H1 (cell line): ENCODE data around the gene MAGI2. TPM values are rescaled to one million over a fixed set of nuclear protein-coding genes. Genes with fewer than 3 reads are reported as not detected.

Experiments
- CTCF ChIA-PET: fragments of 300-600 bp; sonication (Branson Sonifier 250); formaldehyde crosslinking; loops from one replicate; lab custom pipeline; 2021; ENCODE audit not compliant: partially characterized antibody; lab: Charles Lee
- POLR2A ChIA-PET: fragments of 300-600 bp; sonication (Branson Sonifier 250); formaldehyde crosslinking; loops from one replicate; lab custom pipeline; 2021; ENCODE audit warnings: inconsistent platforms; ENCODE audit not compliant: partially characterized antibody; lab: Charles Lee
- DNase-seq, 2 experiments: peaks; one replicate each; pipeline versions ENCODE4 v3.0.0 to v3.0.0-alpha.2; 2010 to 2022; ENCODE audit warnings: low spot score in 2 of 2, low read depth in 1 of 2, mixed read lengths in 1 of 2
- FAIRE-seq: peaks from 2 replicates; lab custom pipeline; 2011; peaks lifted over from hg19 to GRCh38; lab: Jason Lieb, UNC
- H2AFZ ChIP-seq: 2 replicates; pipeline ENCODE4 v1.8.1; 2012; ENCODE audit warnings: low read length, inconsistent platforms
- H2AK5ac ChIP-seq: 2 replicates; pipeline ENCODE4 v1.6.1; 2013; ENCODE audit warnings: low read depth, low read length
- H2BK120ac ChIP-seq: replicated peaks from 2 replicates; pipeline ENCODE3; 2013; ENCODE audit warnings: low read depth, low read length, inconsistent platforms
- H2BK12ac ChIP-seq: 2 replicates; pipeline ENCODE4 v1.6.1; 2013; ENCODE audit warnings: low read depth, low read length
- H2BK15ac ChIP-seq: 2 replicates; pipeline ENCODE4 v1.6.1; 2013; ENCODE audit warnings: low read length
- H2BK20ac ChIP-seq: 2 replicates; pipeline ENCODE4 v1.6.1; 2013; ENCODE audit warnings: low read length
- H2BK5ac ChIP-seq: 2 replicates; pipeline ENCODE4 v1.6.1; 2013; ENCODE audit warnings: low read depth, low read length
- H3K14ac ChIP-seq: 2 replicates; pipeline ENCODE4 v1.6.1; 2013; ENCODE audit warnings: inconsistent platforms; ENCODE audit not compliant: insufficient read length
- H3K18ac ChIP-seq: 2 replicates; pipeline ENCODE4 v1.6.1; 2013; ENCODE audit warnings: low read length; ENCODE audit errors: extremely low read depth
- H3K23ac ChIP-seq: 2 replicates; pipeline ENCODE4 v1.6.1; 2013; ENCODE audit warnings: inconsistent platforms; ENCODE audit not compliant: insufficient read length
- H3K23me2 ChIP-seq: 2 replicates; pipeline ENCODE4 v1.6.1; 2013; ENCODE audit warnings: low read depth, low read length
- H3K27ac ChIP-seq: 2 replicates; pipeline ENCODE4 v1.6.1; 2011; ENCODE audit warnings: low read depth, low read length, inconsistent platforms
- H3K27me3 ChIP-seq, 4 experiments: replicated peaks in 1 of 4; 1 replicate in 1 of 4; 2 replicates in 3 of 4; pipeline versions ENCODE4 v1.6.1 to v1.8.1; 2011 to 2013; ENCODE audit warnings: low read length in 3 of 4, mild to moderate bottlenecking in 3 of 4, inconsistent platforms in 2 of 4, mixed read lengths in 2 of 4, moderate library complexity in 1 of 4; ENCODE audit not compliant: control insufficient read depth in 3 of 4, insufficient read depth in 3 of 4; ENCODE audit errors: extremely low read depth in 1 of 4
- H3K36me3 ChIP-seq, 4 experiments: 2 replicates each; pipeline versions ENCODE4 v1.6.1 to v1.8.1; 2011 to 2013; ENCODE audit warnings: mild to moderate bottlenecking in 4 of 4, low read length in 3 of 4, moderate library complexity in 2 of 4, control low read depth in 1 of 4, inconsistent platforms in 1 of 4; ENCODE audit not compliant: insufficient read depth in 4 of 4, control insufficient read depth in 2 of 4
- H3K4ac ChIP-seq: replicated peaks from 2 replicates; pipeline ENCODE3; 2013; ENCODE audit warnings: low read length, low read depth, mixed read lengths, inconsistent platforms; ENCODE audit not compliant: insufficient read length
- H3K4me1 ChIP-seq, 4 experiments: replicated peaks in 1 of 4; 1 replicate in 1 of 4; 2 replicates in 3 of 4; pipeline versions ENCODE4 v1.6.1 to v1.8.1; 2011 to 2013; ENCODE audit warnings: low read length in 3 of 4, inconsistent platforms in 2 of 4, mixed read lengths in 1 of 4; ENCODE audit not compliant: insufficient read depth in 4 of 4, control insufficient read depth in 3 of 4
- H3K4me2 ChIP-seq, 2 experiments: 2 replicates each; pipeline versions ENCODE4 v1.6.1 to v1.8.1; 2011 to 2013; ENCODE audit warnings: low read depth in 2 of 2, low read length in 2 of 2, control low read depth in 1 of 2, inconsistent platforms in 1 of 2, mild to moderate bottlenecking in 1 of 2; ENCODE audit not compliant: insufficient read depth in 1 of 2
- H3K4me3 ChIP-seq, 4 experiments: fragments of 200-600, 300-600 bp in 1 of 4; sonication (generic), shearing (Covaris generic), sonication (Bioruptor Twin) in 1 of 4; 2 replicates each; pipeline versions ENCODE4 v1.5.1 to v1.8.1; 2011 to 2016; ENCODE audit warnings: low read length in 4 of 4, low read depth in 3 of 4, control low read depth in 2 of 4, inconsistent platforms in 2 of 4, mild to moderate bottlenecking in 2 of 4, mixed read lengths in 1 of 4, moderate library complexity in 1 of 4; ENCODE audit not compliant: insufficient read depth in 2 of 4; ENCODE audit errors: extremely low read depth in 1 of 4
- H3K56ac ChIP-seq: replicated peaks from 2 replicates; pipeline ENCODE3; 2013; ENCODE audit warnings: low read depth, mild to moderate bottlenecking, mixed read lengths, low read length, inconsistent platforms; ENCODE audit not compliant: insufficient read length
- H3K79me1 ChIP-seq: 2 replicates; pipeline ENCODE4 v1.6.1; 2013; ENCODE audit warnings: low read depth, low read length, control low read depth
- H3K79me2 ChIP-seq, 2 experiments: 2 replicates each; pipeline versions ENCODE4 v1.6.1 to v1.8.1; 2012 to 2013; ENCODE audit warnings: low read length in 2 of 2, mild to moderate bottlenecking in 2 of 2, inconsistent platforms in 1 of 2; ENCODE audit not compliant: insufficient read depth in 2 of 2, control insufficient read depth in 1 of 2
- H3K9ac ChIP-seq, 4 experiments: replicated peaks in 1 of 4; 1 replicate in 1 of 4; 2 replicates in 3 of 4; pipeline versions ENCODE4 v1.6.1 to v1.8.1; 2011 to 2013; ENCODE audit warnings: low read depth in 3 of 4, low read length in 3 of 4, control low read depth in 2 of 4, mild to moderate bottlenecking in 2 of 4, moderate library complexity in 2 of 4, inconsistent platforms in 1 of 4; ENCODE audit errors: extremely low read depth in 1 of 4
- H3K9me3 ChIP-seq, 2 experiments: 2 replicates each; pipeline versions ENCODE4 v1.6.1 to v1.8.1; 2012 to 2013; ENCODE audit warnings: mild to moderate bottlenecking in 2 of 2, moderate library complexity in 2 of 2, control low read depth in 1 of 2, inconsistent platforms in 1 of 2, low read depth in 1 of 2, low read length in 1 of 2, mixed read lengths in 1 of 2; ENCODE audit not compliant: insufficient read depth in 2 of 2
- H4K20me1 ChIP-seq, 2 experiments: replicated peaks in 1 of 2; 2 replicates each; pipeline versions ENCODE3 to v1.8.1; 2011 to 2013; ENCODE audit warnings: inconsistent platforms in 2 of 2, low read length in 2 of 2, mild to moderate bottlenecking in 1 of 2; ENCODE audit not compliant: insufficient read depth in 2 of 2, control insufficient read depth in 1 of 2
- H4K5ac ChIP-seq: 2 replicates; pipeline ENCODE4 v1.6.1; 2013; ENCODE audit warnings: low read length, low read depth, mixed read lengths, inconsistent platforms; ENCODE audit not compliant: insufficient read length
- H4K8ac ChIP-seq: 2 replicates; pipeline ENCODE4 v1.8.0; 2013; ENCODE audit warnings: mild to moderate bottlenecking, moderate library complexity, low read length, inconsistent platforms; ENCODE audit not compliant: insufficient read depth; ENCODE audit errors: extremely low read depth
- H4K91ac ChIP-seq: replicated peaks from 2 replicates; pipeline ENCODE3; 2013; ENCODE audit warnings: low read length, mixed read lengths, inconsistent platforms; ENCODE audit not compliant: insufficient read length
- CHD1 ChIP-seq: IDR thresholded peaks from 2 replicates; pipeline ENCODE4 v1.6.1; 2012; ENCODE audit warnings: low read depth, low read length, improper control_type of control experiment
- WGBS, 2 experiments: shearing (Covaris generic) in 1 of 2; methylation state at CpG; one replicate each; pipeline versions ENCODE4 v1.1.6 to v1.1.7; 2013 to 2015; ENCODE audit warnings: low lambda C conversion rate in 2 of 2, mixed read lengths in 2 of 2, inconsistent platforms in 1 of 2, low coverage in 1 of 2, missing lambda C conversion rate in 1 of 2; ENCODE audit not compliant: insufficient replicate concordance in 2 of 2, insufficient coverage in 1 of 2, insufficient read length in 1 of 2; ENCODE audit errors: extremely low coverage in 1 of 2, missing lambda C conversion rate in 1 of 2; 5-methylcytosine and 5-hydroxymethylcytosine counted together
- polyA plus RNA-seq, 7 experiments: library from polyadenylated mRNA; depleted of rRNA in 3 of 7; stranded (reverse) in 5 of 7; unstranded in 2 of 7; fragments of >200 nt in 5 of 7; fragments of 200-250 nt in 2 of 7; gene quantifications; 1 replicate in 5 of 7; 2 replicates in 1 of 7; 4 replicates in 1 of 7; pipeline versions ENCODE4 v1.2.1 to v1.2.3, GENCODE V29; 2011 to 2013; ENCODE audit warnings: missing spikeins in 2 of 7, mixed read lengths in 2 of 7
- total RNA-seq: library from RNA; stranded (reverse); fragmentation: NEBNext Ultra II Directional; extraction: Animal tissue kit (Norgen Biotek cat#: 25700); gene quantifications from 2 replicates; pipeline ENCODE4 v1.2.1, GENCODE V29; 2021

Gene MAGI2
- total and polyA plus RNA-seq, 2 of the 8 experiments (the other 6 are each of a cell fraction or from before 2014, with no cell fraction given), result 6.0 to 27.3 TPM

- POLR2A ChIA-PET, result no interaction called here
- Histone ChIP-seq H2BK5ac (no peak overlapping the region), H3K9me3 (no peaks in the 10 kb centered on the region), H3K4ac (no peak overlapping the region), H2BK15ac (no peak overlapping the region), H3K56ac (no peak overlapping the region), H4K20me1 (no peaks in the 10 kb centered on the region), H2AK5ac (no peak overlapping the region), H3K27ac (no peak overlapping the region), H3K4me1 (peaks cover 0 to 4% (median 0%) of the 10 kb centered on the region in 4 experiments; a peak in 1 of 7 replicates), H2AFZ (no peak overlapping the region), H3K18ac (no peak overlapping the region; the same call in 1 of the 2 replicates), H4K5ac (no peak overlapping the region), H3K4me3 (no peak overlapping the region), H2BK120ac (no peak overlapping the region), H3K27me3 (no peaks in the 10 kb centered on the region), H3K9ac (no peak overlapping the region), H3K36me3 (no peaks in the 10 kb centered on the region), H3K79me2 (no peaks in the 10 kb centered on the region), H3K4me2 (no peak overlapping the region), H3K23ac (no peak overlapping the region), H4K8ac (no peak overlapping the region), H3K23me2 (no peaks in the 10 kb centered on the region; the same call in 1 of the 2 replicates), H2BK12ac (no peak overlapping the region), H3K79me1 (no peaks in the 10 kb centered on the region), H4K91ac (no peak overlapping the region), H2BK20ac (no peak overlapping the region), H3K14ac (no peak overlapping the region)
- CTCF ChIA-PET, result interaction anchor here (0.9 to 1.1 kb wide), 3 partner anchors 9 to 19 kb away, joined by 3 to 4 read pairs (median 4); no protein-coding TSS in a partner anchor
- 74% methylated on average over 5 of the region's 5 CpGs; no CpG with 5 or more reads in 1 of the 2 experiments for WGBS, 2 experiments
- DNase-seq (no peak), FAIRE-seq (no peak)
- TF ChIP-seq CHD1, result no peak
These were observed 1441.8 kb downstream of the MAGI2 start for GRCh38 chr7:78011642-78012041.
